Right lobe of liver (tissue), 4 donors: ENCODE measurements around the gene DLGAP5.

Experiments
- POLR2A ChIP-seq: fragments of 450-650 bp; IDR thresholded peaks from one replicate; pipeline ENCODE4 v1.6.1; 2017; ENCODE audit warnings: antibody characterized with exemption, mild to moderate bottlenecking
- TF ChIP-seq, protein P1 (sequence below), 4 donors: fragments of 200-600 bp in 3 of 4; fragments of 450-650 bp in 1 of 4; IDR thresholded peaks; one replicate each; pipeline versions ENCODE4 v1.5.1 to v1.8.0; 2016 to 2022; ENCODE audit warnings: antibody characterized with exemption in 4 of 4, mild to moderate bottlenecking in 2 of 4
- donor health status: DM: no; HTN: no; CAD: no.
- donor health status: DM: no; HTN: no; CAD: no.
- donor health status: DM: no; HTN: yes; CAD: no.

DNA sequence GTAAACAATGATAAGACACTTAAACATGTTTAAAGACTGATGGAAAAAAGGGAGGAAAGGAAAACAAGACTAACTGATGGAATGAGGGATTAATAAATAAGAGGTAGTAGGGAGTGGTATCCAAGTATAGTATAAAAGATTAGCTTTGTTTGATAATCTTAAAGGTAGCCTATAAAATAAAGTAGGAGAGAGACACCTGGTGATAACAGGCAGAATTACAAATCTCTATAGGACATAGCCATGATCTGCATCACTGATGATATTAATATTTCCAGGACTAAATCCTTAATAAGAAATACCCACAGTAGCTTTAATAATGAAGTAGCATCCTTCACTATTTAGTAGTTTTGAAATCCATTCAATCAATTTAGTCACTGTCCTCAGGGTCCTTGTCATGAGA lies 30.4 kb downstream of the DLGAP5 start:
- TF ChIP-seq, protein P1, sequence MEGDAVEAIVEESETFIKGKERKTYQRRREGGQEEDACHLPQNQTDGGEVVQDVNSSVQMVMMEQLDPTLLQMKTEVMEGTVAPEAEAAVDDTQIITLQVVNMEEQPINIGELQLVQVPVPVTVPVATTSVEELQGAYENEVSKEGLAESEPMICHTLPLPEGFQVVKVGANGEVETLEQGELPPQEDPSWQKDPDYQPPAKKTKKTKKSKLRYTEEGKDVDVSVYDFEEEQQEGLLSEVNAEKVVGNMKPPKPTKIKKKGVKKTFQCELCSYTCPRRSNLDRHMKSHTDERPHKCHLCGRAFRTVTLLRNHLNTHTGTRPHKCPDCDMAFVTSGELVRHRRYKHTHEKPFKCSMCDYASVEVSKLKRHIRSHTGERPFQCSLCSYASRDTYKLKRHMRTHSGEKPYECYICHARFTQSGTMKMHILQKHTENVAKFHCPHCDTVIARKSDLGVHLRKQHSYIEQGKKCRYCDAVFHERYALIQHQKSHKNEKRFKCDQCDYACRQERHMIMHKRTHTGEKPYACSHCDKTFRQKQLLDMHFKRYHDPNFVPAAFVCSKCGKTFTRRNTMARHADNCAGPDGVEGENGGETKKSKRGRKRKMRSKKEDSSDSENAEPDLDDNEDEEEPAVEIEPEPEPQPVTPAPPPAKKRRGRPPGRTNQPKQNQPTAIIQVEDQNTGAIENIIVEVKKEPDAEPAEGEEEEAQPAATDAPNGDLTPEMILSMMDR (IDR thresholded peaks at IDR 0.05): peak; percentile 60 to 68 (median 66)
- no peak for TF ChIP-seq POLR2A
